ENCODE data around the gene VPS13D.

DNA sequence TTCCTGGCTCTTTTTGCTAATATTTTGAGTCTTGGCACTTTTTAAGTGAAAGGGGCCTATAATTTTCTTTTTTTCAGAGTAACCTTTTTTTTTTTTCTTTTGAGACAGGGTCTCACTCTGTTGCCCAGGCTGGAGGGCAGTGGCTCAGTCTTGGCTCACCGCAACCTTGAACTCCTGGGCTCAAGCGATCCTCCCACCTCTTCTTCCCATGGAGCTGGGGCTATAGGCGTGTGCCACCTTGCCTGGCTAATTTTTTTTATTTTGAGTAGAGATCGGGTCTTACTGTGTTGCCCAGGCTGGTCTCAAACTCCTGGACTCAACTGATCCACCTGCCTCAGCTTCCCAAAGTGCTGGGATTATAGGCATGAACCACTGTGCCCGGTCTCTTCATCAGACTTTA, 285.4 kb downstream of the VPS13D start:
- TF ChIP-seq CTCF (IDR thresholded peaks at IDR 0.05; ENCODE audit: borderline replicate concordance, extremely low read depth, low read length, poor library complexity, severe bottlenecking) (no peak), EZH2 (IDR thresholded peaks at IDR 0.05; ENCODE audit: borderline replicate concordance, low read depth, low read length, severe bottlenecking) (no peak)
